GM21447 (cell line): ENCODE measurements around the gene PTPRH.

Experiments
- ATAC-seq: cut with Tn5 transposase; IDR thresholded peaks from one replicate; pipeline ENCODE4 v1.9.1; 2021; ENCODE audit not compliant: unreplicated experiment

Gene PTPRH, protein sequence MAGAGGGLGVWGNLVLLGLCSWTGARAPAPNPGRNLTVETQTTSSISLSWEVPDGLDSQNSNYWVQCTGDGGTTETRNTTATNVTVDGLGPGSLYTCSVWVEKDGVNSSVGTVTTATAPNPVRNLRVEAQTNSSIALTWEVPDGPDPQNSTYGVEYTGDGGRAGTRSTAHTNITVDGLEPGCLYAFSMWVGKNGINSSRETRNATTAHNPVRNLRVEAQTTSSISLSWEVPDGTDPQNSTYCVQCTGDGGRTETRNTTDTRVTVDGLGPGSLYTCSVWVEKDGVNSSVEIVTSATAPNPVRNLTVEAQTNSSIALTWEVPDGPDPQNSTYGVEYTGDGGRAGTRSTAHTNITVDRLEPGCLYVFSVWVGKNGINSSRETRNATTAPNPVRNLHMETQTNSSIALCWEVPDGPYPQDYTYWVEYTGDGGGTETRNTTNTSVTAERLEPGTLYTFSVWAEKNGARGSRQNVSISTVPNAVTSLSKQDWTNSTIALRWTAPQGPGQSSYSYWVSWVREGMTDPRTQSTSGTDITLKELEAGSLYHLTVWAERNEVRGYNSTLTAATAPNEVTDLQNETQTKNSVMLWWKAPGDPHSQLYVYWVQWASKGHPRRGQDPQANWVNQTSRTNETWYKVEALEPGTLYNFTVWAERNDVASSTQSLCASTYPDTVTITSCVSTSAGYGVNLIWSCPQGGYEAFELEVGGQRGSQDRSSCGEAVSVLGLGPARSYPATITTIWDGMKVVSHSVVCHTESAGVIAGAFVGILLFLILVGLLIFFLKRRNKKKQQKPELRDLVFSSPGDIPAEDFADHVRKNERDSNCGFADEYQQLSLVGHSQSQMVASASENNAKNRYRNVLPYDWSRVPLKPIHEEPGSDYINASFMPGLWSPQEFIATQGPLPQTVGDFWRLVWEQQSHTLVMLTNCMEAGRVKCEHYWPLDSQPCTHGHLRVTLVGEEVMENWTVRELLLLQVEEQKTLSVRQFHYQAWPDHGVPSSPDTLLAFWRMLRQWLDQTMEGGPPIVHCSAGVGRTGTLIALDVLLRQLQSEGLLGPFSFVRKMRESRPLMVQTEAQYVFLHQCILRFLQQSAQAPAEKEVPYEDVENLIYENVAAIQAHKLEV

DNA sequence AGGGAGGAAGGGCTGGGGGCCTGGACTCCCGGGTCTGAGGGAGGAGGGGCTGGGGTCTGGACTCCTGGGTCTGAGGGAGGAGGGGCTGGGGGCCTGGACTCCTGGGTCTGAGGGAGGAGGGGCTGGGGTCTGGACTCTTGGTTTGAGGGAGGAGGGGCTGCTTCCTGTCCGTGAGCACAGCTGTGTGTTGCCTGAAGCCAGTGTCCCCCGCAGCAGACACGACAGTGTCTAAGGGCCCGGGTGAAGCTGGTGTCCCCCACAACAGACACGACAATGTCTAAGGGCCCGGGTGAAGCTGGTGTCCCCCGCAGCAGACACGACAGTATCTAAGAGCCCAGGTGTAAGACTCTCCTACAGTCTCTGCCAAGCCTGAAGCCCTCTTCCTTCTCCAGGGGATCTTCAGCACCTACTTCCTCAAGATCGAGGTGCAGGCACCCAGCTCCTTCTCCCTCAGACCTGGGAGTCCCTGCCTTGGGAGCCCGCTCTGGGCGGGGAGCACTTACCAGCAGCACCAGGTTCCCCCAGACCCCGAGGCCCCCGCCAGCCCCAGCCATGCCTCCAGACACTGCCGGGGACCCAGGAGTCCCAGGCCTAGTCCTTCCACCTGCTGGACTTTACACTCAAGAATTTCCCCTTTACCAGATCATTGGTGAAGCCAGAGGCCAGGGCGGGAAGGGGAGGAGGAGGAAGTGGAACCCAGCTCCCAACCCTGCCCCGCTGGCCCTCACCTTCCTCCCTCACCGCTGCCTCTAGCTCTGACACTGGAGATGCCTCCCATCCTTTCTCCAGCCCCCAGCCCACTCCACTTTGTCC is at the start of gene PTPRH:
Gene PTPRH, minus strand, starts transcription at position 622 of the 813 bp plus-strand sequence. Its CDS starts 68 bp downstream, at position 554.
- no peak for ATAC-seq

DNA sequence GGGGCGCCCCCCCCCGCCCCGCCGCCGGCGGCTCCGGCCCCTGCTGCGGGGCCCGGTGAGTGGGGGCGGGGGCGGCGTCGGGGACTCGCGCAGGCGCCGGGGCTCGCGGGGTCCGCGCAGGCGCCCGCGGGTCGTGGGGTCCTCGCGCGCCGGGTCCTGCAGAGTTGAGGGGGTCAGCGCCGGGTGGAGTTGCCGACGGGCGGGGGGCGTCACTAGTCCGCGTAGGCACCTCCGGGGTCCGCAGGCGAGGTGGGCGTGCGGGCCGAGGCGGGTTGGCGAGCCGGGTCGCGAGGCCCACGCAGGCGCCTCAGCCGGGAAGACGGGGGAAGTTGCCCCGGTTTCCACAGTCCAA is 49.2 kb upstream of the PTPRH start:
- ATAC-seq = peak; percentile 6

DNA sequence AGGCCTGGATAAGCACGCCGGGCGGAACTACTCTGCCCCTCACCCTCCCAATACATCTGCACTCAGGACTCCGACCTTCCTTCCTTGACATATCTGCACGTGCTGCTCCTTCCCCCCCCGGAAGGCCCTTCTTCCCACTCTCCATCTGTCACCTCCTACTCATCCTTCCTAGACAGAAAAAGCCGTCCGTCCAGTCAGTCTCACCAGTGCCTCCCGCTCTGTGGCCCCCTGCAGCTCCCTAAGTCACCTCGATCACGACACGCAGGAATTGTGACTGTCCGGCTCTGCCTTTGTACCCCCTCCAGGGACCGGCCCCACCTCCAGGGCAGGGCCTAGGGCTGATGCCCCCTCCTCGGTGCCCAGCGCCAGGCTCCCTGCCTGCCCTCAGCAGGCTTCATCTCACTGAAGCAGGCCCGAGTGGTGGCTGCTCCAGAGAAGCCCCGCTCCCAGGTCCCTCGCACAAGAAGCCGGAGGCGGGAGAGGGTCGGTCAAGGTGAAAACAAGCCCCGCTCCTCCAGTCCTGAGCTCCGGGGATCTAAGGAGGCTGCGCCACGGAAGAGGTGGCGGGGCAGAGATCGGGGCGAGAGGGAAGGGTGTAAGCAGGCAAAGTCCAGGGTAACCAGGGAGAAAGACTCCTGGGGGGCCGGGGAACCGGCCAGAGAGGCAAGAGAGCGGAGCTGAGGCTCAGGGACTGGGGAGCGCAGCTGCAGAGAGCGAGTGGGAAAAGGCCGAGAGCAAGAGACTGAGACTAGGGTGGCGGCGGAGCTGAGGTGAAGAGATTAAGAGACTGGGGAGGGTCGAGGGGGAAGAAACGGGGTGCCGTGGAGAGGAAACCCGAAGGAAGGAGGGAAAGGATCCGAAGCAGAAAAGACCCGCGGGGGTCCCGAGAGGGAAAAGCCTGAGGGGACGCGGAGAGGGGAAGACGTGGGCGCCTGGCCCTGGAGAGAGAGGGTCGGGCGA is 48.4 kb upstream of the PTPRH start:
- no peak for ATAC-seq

DNA sequence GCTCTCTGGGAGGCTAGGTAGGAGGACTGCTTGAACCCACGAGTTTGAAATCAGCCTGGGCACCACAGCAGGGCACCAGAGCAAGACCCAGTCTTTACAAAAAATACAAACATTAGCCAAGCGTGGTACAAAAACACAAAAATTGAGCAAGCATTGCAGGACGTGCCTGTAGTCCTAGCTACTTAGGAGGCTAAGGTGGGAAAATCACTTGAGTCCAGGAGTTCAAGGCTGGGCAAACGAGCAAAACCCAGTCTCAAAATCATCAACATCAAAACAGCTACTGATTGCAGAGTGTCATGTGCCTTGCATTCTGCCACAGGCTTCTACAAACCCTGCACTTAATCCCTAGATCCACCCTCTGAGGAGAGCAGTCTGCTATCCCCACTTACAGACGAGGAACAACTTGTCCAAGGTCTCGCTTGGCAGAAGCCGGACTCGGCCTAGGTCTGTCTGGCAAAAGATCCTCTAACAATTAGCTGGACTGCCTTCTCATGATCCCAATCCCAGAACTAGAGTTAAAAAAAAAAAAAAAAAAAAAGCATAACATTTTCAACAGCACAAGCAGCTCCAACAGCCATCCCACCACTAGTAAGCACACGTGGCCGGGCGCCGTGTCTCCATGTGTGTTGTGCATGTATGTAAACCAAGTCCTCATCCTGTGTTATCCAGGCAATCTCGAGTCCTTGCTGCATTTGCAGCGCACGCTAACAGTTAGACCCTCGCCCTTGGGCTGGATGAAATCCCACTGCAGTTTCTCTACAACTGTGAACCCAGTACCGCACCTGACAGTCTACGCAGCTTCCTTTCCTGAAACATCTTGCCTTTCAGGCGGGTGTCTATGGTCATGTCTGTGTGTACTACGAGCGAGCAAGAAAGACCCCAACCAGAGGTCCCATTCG is 47.5 kb upstream of the PTPRH start:
- ATAC-seq = no peak

DNA sequence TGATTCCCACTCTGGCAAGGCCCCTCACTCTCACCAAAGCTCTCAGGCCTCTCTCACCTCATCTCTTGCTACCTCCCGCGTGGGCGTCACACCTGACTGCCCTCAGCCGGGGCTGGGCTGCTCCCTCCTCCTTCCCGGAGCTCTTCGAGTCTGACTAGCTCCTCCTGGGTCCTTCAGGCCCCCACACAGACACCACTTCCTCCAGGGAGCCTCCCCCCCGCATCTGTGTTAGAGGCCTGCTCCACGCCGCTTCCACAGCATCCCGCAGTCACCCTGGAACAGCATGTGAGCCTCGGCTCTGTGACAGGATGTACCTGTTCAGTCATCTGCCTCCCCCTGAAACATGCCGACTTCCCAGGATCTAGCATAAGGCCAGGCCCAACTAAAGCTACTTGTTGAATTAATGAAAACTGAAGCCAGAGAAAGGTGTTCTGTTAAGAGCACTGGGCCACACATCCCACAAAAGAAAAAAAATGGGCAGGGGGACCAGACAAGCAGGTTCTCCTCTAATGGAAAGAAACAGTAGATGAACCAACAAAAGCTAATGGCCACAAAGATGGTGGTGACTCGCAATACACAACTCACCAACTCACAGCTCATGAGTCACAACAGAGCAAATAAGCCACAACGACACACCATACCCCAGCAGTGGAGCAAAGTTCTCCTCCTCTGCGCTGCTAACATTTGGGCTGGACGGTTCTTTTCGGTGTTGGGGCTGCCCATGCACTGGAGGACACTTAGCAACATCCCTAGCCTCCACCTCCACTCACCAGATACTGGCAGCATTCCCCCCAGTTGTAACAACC is 46.5 kb upstream of the PTPRH start:
- no peak for ATAC-seq

DNA sequence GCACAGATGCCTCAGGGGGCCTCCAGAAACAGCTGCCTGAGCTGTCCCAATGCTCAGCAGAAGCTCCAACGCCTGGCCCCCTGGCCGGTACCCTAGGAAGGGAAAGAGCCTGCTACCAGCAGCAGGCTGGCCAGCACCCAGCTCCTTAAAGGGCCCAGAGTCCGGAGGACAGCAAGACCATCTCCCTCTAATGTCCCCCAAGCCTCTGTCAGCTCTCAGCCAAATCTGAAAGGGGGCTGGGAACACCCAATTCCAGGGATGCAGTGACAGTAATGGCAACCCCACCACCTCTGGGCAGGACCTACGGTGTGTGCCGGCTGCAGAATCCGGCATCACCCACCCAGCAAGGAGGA is 45.3 kb upstream of the PTPRH start:
- ATAC-seq = no peak

DNA sequence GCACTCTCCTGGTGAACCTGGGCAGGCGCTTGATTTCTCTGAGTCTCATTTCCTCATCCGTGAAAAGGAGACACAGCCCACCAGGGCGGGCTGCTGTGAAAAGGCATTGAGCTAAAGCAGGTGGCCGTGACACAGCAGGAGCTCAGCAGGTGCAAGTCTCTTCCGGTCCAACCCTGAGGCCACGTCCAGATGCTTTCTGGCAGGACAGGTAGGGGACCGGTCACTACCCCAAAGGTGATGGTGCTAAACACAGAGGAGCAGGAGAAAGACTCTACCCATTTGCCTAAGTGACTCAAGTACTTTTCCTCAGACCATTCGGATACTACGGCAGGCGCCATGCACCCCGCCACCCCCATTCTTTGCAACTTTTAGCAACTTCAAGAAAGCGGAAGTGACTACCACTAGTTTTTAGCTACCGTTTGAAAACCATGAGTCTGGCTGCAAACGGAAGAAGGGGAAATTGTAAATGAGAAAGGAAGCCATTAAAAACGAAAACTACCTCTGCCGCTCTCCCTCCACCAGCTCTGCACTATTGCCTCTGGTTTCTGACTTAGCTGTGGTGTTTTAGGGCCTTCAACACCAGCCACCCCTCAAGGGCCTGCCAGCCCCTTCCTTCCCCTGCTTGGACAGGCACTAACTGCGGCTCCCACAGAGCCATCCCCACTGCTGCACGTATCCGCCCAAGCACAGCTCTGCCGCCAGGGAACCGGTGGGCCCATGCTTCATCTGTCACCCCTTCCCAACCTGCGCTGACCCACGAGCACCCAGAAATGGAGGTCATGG is 44.7 kb upstream of the PTPRH start:
- peak; percentile 37 for ATAC-seq

DNA sequence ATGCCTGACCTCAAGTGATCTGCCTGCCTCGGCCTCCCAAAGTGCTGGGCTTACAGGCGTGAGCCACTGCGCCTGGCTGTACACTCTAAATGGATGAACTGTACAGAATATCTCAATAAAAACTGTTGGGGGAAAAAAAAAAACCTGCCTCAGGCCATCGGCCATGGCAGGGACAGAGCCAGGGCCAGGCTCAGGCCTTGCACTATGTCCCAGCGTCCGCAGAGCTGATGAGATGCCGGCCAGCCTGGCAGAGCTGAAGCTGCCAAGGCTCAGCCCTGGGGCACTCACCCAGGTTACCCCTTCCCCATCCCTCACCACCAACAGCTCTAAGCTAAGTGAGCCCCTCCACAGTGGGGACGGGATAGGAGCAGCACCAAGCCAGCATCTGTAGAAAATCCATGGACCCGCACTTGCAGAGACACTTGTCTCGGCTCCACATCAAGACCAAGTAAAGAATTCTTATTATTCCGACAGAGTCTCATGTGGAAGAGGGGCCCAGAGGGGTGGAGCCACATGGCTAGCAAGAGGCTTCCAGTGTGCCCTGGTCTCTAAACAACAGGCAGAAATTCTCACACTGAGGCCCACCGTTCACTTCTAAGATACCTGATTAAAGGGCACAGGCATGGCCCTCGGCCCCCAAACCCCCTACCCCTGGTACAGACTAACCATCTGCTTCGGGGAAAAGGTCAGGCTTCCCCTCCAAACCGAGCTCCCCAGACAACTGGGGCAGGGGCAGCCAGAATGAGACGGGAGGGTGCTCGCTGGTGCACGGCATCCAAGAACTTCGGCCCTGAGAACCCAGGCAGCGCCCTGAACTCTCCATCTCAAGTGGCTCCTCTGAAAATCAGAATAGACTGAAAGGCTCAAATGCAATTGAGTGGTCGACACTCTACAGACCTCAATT is 43.7 kb upstream of the PTPRH start:
- no peak for ATAC-seq

DNA sequence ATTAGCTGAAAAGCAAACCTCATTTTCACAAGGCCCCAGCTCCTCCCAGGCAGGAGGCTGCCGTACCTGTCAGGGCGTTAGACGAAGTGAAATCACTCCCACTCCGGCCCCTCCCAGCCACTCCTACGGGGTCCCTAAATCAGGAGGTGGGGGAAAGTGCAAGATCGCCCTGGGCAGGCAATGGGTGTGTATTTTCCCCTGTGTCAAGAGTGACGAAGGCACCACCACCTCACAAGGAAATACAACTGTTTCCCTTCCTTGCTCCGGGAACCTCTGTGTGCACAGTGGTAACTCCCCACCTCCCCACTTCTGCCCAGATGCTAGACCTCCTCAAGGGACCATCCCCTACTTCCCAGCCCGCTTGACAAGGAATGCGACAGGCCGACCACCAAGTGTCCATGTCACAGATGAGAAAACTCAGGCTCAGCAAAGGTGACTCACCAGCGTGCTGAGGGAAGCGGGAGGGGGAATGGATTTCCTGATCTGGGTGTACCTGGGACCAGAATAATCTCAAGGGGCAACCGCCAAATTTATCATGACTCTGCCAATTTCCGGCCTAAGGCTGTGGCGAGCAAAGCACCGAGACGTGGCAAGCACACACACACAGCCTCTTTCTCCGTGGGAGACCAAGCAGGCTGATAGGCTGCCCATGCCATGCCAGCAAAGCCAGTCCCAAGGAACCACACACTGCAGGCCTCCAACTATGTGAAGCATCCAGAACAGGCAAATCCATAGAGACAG is 42.2 kb upstream of the PTPRH start:
- no peak for ATAC-seq

DNA sequence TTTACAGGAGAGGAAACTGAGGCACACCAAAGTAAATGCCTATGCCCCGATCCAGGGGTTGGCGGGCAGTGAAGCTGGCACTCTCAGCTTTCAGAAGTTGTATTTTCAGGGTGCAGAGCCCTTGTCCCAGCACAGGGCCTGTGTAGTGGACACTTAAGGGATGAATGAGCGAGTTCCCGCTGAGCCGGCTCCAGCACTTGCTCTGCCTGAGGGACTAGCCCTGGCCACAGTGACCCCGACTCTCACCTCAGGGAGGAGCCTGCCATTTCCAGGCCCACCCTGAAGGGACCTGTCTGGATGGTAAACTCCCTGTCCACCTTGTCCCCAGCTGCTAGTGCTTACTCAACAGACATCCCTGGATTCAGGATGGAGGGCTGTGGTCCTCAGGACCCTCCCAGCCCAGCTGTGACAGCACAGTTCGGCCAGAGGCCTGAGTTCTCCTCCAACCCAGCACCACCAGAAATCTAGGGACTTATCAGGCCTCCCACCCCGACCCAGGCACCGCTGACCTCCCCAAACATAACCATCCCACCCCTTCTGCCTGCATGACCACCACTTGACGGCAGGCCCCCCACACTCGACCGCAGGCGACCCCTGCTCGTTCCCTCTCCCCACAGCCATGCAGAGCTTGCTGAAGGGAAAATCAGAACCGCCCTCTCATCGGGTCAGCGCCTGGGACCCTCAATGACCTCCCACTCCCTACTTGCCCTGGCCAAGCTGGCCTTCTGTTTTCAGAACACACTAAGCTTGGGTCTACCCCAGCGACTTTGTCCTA is 41.1 kb upstream of the PTPRH start:
- no peak for ATAC-seq

DNA sequence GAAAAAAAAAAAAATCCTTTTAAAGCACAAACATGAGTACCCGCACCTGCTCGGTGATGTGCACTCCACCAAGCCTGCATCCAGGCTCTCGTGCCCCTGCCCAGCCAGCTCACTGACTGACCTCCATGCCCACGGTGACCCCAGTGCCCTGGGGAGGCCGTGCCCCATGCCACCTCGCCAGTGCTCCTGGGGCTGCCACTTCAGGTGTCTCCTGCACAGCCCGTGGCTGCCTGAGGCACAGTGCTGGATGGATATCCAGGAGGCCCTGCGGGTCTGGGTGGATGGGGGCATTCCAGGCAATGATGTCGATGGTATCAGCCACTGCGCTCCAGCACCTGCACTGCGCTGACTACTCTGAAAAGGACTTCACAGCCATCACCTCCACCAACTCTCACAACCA is 40.5 kb upstream of the PTPRH start:
- no peak for ATAC-seq

DNA sequence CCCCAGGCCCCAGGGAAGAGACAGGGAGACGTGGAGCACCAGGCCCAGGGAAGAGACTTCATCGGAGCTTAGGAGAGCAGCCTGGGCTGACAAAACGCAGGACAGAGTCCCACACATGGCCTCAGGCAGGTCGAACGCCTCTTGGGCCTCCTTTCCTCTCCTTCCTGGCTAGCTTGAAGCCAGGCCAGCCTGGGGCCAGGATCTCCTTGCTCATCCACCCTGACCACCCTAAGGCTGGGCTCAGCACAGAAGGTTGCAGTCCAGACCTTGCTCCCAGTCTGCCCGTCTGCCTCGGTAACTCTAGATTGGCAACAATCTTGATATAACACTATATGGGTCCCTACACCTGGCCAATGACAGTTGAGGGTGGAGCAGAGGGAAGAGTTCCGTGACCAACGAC is 39.4 kb upstream of the PTPRH start:
- no peak for ATAC-seq

DNA sequence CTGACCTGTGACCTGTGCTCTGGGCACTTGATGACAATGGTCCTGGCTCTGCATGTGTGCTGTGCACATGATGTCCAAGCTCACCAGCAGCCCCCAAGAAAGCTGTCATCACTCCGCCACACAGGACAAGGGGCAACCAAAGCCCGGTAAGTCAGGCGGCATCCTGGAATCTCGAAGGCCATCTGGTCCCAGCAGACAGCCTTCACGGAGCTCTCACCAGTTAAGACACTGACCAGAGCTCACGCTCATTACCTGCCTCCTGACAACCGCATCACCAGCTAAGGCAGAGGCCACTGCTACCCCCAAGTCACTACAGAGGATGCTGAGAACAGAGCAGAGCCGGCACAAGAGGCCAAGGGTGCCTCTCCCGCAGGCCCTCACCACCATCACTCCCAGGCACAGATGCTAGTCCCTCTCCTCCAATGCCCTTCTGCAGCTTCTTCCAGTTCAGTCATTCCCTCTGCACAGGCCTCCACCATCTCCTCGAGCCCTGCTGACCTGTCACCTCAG is 38.9 kb upstream of the PTPRH start:
- no peak for ATAC-seq

DNA sequence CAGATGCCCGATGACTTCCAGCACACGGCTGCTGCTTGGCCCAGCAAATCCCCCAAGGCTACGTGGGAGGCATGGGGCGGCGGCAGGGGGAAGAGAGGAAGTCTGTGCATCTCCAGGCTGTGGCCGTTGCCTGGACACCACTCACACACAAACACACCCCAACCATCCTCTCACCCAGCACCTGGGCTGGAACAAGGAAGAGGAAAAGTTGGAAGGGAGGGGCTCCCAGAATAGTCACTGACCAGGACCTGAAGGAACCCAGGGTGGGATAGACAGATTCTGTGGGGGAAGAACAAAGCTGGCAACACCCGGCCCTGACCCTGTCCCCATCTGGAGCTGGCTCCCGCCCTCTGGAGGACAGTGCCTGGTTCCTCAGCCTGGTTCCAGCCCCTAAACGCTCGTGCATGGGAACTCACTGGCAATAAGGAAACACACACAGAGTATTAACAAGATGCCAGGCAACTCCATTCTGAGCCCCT is 38.4 kb upstream of the PTPRH start:
- no peak for ATAC-seq
